HG02763 (cell line): ENCODE data around the gene OTUD3.
"Not testable (repeated sequence)": the region's sequence is repeated elsewhere in the genome, so short reads cannot be mapped to it uniquely, and the experiment has no call there.

ENCODE experiments used
- ATAC-seq: cut with Tn5 transposase; IDR thresholded peaks from one replicate; pipeline ENCODE4 v1.9.1; 2021; ENCODE audit warnings: mild to moderate bottlenecking, moderate library complexity; ENCODE audit not compliant: unreplicated experiment

Gene OTUD3, protein sequence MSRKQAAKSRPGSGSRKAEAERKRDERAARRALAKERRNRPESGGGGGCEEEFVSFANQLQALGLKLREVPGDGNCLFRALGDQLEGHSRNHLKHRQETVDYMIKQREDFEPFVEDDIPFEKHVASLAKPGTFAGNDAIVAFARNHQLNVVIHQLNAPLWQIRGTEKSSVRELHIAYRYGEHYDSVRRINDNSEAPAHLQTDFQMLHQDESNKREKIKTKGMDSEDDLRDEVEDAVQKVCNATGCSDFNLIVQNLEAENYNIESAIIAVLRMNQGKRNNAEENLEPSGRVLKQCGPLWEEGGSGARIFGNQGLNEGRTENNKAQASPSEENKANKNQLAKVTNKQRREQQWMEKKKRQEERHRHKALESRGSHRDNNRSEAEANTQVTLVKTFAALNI

DNA sequence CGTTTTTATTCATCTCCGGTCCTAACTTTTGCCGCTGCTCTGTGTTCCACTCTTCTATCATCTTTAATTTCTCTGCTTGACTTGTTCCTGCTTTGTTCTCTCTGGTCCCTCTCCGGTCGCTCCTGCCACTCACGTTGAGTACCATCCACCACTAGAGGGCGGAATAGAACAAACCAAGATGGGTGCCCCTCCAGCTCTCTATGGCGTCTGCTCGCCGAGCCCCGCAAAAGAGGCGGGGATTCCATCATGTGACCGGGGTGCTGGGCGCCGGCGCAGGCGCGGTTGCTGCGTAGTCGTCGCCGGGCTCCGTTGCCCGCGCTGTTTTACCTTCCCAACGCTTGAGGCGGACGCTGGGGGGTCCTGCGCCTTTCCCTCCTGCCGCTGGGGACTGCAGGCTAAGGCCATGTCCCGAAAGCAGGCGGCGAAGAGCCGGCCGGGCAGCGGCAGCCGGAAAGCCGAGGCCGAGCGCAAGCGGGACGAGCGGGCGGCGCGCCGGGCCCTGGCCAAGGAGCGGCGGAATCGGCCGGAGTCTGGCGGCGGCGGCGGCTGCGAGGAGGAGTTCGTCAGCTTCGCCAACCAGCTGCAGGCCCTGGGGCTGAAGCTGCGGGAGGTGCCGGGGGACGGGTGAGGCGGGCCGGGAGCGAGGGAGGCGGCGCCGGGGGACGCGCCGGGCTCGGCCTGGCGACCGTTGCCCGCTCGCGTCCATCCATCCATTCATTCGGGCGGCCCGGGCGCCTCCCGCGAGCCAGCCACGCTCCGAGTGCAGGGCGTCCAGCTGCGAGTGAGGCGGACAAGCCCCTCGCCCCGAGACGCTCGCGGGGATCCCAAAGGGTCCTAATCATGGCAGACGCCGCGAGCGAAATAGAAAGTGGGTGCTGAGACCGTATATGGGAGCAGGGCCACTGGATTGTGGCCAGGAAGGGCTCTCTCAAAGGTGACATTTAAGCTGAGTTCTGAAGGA lies at the start of gene OTUD3:
OTUD3 (plus strand) TSS at position 285 of the 961 bp plus-strand sequence; CDS start at position 404, 119 bp downstream.
- peak; percentile 80 for ATAC-seq

DNA sequence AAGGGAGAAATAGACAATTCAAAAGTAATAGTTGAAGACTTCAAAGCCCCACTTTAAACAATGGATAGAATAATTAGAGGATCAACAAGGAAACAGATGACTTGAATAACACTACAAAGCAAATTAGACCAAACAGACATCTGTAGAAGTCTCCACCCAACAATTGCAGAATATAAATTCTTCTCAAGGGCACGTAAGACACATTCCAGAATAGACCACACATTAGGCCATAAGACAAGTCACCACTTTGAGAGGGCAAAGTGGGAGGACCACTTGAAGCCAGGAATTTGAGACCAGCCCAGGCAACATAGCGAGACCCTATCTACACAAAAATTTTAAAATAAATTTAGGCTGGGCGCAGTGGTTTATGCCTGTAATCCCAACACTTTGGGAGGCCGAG lies 46.6 kb upstream of the OTUD3 start:
- ATAC-seq = no peak

DNA sequence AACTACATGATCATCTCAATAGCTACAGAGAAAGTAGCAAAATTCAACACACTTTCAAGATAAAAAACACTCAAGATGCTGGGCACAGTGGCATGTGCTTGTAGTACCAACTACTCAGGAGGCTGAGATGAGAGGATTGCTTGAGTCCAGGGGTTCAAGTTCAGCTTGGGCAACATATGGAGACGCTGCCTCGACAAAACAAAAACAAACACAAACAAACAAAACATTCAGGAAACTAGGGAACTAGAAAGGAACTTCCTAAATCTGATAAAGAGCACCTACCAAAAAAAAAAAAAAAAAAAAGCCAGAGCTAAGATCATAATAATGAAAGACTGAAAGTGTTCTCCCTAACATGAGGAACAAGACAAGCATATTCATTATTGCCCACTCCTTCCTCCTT lies 44.3 kb upstream of the OTUD3 start:
- no peak for ATAC-seq

DNA sequence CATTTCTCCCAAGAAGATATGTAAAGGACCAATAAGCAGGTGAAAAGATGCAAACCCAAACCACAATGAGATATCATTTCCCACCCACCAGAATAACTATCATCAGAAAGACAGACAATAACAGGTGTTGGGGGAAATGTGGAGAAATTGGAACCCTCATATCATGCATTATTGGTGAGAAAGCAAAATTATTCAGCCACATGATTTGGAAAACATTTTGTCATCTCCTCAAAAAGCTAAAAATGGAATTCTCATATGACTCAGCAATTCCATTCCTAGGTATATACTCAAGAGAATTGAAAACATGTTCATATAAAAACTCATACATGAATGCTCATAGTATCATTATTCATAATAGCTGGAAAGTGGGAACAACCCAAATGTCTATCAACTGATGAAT lies 42.0 kb upstream of the OTUD3 start:
- no peak for ATAC-seq

DNA sequence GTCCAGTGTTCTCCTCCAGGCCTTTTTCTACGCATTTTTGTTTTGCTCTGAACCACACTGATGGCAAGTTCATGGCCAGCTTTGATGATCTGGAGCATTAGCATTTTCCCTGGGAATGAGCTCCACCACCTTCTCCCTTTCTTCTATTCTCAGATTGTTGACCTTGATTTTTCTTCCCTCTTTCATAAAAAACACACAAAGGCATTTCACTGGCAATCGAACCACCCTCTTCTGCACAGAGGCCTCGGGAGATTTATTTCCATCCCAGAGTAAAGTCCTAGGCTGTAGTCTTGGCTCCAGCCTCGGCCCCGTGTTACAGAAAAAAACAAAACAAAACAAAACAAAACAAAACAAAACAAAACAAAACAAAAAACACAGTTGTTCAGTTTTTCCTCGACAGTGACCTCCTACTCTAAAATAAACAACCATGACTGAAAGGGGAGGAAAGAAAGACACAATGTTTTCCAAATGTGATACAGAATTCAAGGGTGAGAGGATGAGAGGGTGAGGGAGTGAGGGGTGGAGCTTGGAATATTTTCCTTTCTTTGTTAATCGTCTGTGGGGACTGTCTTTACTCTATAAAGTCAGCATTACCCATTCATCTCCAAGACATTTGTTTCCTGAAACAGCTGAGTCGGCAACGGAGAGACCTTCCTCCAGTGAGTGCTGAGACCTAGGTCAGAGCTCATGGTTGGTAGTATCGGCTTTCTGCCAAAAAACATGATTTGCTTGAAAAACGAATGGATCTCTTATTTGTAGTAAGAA lies 37.3 kb upstream of the OTUD3 start:
- ATAC-seq = no peak

DNA sequence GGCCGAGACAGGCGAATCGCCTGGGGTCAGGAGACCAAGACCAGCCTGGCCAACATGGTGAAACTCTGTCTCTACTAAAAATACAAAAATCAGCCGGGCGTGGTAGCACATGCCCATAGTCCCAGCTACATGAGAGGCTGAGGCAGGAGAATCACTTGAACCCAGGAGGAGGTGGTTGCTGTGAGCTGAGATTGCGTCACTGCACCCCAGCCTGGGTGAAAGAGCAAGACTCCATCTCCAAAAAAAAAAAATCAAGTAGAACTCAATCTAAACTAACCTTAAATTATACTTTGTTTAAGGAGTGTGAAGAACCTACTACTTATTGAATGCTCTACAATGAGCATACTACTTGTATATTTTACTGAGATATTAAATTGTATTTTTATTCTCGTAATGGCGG lies 36.6 kb upstream of the OTUD3 start:
- ATAC-seq = no peak

DNA sequence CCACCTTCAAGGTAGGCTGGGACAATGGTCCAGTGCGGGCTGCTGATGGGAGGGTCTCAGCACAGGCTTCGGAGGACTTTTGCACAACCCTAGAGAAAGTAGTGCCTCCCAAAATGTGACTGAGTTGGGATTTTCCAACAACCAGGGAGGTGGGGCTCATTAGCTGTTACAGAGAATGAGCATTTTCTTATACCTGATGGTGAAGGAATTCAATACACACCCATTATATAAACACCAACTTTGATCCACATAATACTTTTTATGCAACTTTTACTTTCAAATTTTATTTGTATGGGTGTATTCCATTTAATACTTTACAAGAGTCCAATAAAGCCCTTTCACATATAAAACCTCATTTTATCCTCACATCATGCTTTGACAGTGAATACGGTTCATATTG lies 35.9 kb upstream of the OTUD3 start:
- ATAC-seq = no peak

DNA sequence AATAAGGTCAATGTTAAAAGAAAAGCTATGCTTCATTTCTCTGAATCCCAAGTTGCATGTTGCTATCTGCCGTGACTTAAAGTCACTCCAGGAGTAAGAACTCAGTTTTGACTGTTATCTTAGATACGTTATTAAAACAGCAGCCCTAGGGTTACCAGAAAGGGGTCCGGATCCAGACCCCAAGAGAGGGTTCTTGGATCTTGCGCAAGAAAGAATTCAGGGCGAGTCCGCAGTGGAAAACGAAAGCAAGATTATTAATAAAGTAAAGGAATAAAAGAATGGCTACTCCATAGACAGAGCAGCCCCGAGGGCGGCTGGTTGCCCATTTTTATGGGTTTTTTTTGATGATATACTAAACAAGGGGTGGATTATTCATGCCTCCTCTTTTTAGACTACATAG lies 34.9 kb upstream of the OTUD3 start:
- ATAC-seq = not testable (repeated sequence)

DNA sequence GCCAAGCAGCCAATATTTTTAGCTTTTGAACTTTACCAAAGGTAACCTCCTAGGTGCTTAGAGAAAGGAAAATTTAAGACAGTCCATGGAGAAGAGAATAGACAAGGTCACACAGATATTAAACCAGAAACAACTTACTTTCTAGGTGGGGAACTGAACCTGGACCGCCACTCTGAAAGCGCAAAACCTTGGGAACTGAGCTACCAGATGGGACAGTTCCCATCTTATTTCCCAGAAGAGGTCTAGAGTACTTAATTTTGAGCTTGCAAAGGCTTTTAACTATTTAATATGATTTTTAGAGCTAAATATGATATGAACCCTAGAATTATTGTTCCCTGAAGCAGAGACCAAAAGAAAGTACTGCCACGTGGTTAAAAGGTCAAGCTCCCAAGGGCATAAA lies 32.9 kb upstream of the OTUD3 start:
- not testable (repeated sequence) for ATAC-seq

DNA sequence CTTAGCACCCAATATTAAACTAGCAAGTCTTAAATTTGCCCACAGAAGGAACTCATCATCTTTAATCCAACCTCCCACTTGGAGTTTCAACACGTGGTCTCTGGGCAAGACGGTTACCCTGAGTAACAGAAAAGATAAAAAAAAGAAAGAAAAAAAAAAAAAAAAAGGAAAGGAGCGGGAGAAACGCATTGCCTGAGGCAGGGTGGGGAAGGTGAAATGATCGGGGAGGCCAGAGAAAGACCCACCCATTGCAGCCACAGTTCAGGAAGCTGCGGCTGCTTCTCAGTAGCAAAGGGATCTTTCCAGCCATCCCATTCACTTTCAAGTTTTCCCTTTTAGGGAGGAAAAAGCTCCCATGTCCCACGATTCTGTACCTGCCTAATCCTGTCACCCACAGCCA lies 32.0 kb upstream of the OTUD3 start:
- no peak for ATAC-seq

DNA sequence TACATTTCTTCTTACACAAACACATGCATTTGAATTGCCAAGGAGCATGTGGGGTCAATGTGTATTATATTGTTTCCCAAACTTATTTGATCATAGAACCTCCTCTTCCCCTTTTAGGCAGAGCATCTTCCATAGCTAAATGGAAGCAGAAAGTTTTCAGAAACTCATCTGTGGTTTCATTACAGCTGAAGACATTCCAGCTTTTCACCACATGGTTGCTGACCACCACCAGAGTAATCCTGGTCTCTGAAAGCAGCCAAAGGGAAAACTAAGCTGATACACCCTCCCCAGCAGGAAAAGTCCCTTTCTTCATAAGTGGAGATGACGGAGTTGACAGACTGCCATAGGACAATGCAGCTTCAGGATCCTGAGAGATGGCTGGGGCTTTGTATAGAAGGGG lies 30.2 kb upstream of the OTUD3 start:
- ATAC-seq = no peak

DNA sequence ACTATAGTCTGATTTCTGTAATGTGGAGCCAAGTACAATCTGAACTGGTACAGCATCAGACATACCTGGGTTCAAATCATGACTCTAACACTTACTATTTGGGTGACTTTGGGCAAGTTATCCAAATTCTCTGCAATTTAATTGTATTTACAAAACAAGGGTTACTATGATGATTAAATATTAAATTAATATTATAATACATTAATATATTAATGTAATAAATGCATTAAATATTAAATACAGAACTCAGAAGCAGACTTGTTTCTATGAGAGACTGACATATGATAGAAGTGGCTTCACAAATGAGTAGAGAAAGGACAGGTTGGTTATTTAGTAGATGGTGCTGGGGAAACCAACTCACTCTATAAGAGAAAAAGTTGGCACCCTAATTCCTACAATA lies 27.3 kb upstream of the OTUD3 start:
- no peak for ATAC-seq

DNA sequence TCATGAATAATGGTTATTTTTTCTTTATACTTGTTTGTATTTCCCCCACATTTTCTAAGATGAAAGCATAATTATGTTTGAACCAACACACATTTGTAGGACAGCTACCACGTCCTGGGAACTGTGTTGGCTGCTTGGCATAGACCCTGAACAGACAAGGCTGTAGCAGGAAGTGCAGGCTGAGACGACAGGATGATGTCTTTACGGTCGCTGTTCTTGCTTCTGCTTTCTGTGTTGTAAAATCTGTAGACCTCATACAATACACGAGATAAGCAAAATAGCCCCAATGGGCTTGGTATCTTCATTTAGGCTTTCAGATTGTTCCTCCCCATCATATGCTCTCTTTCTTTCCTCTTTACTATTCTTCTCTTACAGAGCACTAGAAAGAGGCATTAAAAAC lies 23.3 kb upstream of the OTUD3 start:
- no peak for ATAC-seq

DNA sequence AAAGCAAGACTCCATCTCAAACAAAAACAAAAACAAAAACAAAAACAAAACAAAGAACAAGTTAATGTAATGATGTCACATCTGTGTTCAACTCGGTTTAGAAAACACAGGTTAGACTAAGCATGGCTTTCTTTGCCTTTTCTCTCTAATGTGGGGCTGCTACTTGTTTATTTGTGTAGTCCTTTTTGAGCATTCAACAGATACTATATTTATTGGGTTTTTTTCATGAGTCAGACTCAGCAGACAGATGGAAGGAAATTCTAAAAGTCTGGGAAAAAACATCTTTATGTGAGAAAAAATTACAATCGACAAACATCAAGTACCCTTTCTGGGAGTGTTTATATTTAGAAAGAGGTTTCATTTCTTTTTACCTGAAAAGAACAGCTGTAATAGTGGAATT lies 22.3 kb upstream of the OTUD3 start:
- ATAC-seq = no peak

DNA sequence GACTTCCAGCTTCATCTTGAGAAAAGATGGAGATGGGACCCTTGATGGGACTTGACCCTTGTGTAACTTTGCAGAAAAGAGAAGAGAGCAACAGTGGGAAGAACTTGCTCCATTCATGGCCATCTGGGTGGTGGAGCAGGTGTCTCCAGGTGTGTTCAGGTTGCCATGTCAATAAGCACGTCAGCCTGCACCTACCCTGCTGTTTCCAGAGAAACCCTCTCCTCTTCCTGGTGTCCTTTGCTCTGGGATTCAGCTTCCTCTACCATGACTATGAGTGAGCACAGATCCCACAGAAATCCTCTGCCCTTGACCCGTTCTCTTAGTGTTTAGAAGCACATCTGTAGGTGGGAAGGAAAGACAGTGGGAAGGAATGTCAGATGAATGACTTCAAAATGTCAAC lies 21.8 kb upstream of the OTUD3 start:
- ATAC-seq = no peak

DNA sequence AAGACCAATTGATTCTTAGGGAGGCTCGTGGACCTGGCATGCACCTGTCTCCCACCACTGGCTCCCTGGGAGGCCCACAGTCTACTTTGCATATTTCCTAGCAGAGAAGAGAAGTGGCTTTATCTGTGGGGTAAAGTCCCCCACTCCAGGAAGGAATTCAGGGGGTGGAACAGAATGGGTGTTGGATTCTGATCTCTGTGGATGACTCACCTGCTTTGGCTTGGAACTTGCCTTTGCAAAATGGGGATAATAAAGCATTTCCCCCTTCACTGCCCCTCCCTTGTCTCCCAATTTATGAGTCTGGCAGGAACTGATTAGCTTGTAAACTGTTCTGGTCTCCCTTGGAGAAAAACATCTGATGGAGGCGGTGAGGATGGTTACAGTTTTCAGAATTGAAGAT lies 21.2 kb upstream of the OTUD3 start:
- ATAC-seq = no peak

DNA sequence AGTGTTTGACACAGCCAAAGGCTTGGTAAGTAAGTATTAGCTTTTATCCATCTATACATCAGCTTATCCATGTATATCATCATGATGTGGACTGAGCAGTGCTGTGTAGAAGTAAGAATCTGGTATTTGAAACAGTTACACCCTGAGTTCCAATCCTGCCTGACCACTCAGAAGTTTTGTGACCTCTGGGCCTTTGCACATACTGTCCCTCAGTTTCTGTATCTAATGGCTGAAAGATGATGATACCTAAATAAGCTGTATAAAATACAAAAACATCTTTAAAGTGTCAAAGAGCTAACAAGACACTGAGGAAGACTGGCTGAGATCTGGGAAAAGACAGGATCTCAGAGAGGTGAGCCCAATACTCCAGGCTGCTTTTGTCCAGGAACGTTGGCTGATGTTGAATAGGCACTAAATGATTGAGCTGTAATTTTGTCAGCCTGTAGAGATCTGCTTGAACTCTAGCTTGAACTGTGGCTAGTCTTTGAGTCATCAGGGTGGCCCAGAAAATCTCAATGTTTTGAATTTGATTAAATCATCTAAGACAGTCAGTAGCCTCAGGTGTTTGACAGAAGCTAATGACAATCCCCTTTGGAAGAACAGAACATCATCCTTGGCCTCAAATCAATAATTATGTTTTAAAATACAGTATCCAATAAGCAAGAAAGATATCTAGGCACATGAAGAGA lies 20.2 kb upstream of the OTUD3 start:
- no peak for ATAC-seq

DNA sequence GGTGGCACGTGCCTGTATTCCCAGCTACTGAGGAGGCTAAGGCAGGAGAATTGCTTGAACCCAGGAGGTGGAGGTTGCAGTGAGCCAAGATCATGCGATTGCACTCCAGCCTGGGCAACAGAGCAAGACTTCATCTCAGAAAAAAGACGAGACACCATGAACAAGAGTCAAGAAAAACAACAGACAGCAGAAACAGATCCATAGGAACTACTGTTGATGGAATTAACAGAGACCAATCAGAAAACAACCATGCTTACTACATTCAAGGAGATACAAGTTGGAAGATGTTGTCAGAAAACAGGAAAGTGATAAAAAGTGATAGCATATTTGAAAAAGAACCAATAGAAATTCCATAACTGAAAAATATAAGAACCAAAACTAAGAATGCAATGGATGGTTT lies 19.3 kb upstream of the OTUD3 start:
- ATAC-seq = no peak

DNA sequence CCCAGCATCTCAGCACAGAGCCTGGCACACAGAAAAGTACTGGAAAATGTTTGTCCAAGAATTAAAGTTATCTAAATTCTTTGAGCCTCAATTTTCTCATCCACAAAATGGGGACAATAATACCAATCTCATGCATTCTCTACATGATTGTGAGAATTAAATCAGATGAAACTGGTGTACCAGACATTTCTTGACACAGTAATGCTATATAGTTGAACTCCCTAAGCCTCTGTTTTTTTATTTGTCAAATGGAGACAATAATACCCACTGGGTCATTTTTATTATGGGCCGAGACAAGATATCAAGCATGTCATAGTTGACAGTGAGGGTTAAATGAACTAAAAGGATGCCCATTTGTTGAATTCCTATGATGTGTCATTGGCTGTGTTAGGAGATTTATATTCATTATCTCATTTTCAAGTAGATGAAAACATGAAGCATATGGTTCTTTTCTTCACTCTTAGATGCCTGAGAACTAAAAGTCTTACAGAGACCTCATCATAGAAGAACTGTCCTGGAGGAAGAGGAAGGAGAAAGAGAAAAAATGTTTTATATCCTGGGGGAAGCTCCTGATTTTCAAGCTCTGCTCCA lies 17.5 kb upstream of the OTUD3 start:
- ATAC-seq = no peak

DNA sequence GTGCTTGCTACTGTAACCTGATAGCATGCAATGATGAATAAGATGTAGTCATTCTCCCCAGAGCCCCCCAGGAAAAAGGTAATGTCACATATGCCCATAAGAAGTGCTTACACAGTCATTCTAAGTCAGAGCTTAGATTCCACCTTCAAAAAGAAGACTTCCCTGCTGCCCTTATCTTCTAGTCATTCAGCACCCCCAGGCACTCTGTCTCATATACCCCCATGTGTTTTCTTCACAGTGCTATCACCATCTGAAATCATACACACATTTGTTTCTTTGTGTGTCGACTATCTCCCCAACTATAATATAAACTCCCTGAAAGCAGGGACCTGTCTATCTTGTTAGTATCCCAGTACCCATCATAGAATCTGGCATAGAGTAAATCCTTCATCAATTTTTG lies 16.2 kb upstream of the OTUD3 start:
- ATAC-seq = no peak
